ENCODE measurements around the gene MAPT.

DNA sequence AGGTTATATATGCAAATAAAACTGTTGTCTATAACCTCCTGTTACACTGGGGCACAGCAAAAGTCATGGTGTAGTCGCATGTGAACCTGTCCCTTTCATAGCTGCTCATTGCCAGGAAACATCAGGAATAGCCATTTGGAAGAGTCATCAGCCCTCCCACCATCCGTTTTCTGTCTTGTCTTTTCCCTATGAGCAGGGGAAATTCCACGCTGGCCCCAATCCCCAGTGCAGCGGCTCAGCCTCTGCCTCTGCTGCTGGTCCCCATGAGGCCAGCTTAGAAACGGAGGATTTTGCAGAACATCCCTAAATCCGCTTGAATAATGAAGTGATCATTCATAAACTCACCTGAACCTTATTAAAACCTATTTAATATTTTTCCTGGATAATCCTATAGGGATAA is 10.5 kb downstream of the MAPT start:
- TF ChIP-seq POLR2A (IDR thresholded peaks at IDR 0.05; ENCODE audit: extremely low read depth, insufficient read length) = no peak
- TF ChIP-seq, protein P1, sequence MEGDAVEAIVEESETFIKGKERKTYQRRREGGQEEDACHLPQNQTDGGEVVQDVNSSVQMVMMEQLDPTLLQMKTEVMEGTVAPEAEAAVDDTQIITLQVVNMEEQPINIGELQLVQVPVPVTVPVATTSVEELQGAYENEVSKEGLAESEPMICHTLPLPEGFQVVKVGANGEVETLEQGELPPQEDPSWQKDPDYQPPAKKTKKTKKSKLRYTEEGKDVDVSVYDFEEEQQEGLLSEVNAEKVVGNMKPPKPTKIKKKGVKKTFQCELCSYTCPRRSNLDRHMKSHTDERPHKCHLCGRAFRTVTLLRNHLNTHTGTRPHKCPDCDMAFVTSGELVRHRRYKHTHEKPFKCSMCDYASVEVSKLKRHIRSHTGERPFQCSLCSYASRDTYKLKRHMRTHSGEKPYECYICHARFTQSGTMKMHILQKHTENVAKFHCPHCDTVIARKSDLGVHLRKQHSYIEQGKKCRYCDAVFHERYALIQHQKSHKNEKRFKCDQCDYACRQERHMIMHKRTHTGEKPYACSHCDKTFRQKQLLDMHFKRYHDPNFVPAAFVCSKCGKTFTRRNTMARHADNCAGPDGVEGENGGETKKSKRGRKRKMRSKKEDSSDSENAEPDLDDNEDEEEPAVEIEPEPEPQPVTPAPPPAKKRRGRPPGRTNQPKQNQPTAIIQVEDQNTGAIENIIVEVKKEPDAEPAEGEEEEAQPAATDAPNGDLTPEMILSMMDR (IDR thresholded peaks at IDR 0.05; ENCODE audit: low read depth, low read length) = no peak
- no peak for TF ChIP-seq MAX (IDR thresholded peaks at IDR 0.05; ENCODE audit: low read depth, low read length)
- TF ChIP-seq MYC (IDR thresholded peaks at IDR 0.05; ENCODE audit: low read depth, low read length) = no peak

All from NB4 (cell line).